Kidney (tissue), 14 donors: Measurements from ENCODE around the gene CELA2A. TPM values are rescaled to one million over a fixed set of nuclear protein-coding genes. Genes with fewer than 3 reads are reported as not detected.
A peak's percentile ranks its signal among the peaks of the same experiment; 100 is the strongest.

ENCODE experiments used
- DNase-seq, 5 donors: peaks; one replicate each; pipeline ENCODE4 v3.0.0-alpha.2; 2013 to 2020
- FAIRE-seq: peaks from 2 replicates; lab custom pipeline; 2012; peaks lifted over from hg19 to GRCh38; lab: Jason Lieb, UNC
- H3K27ac ChIP-seq, 2 donors: one replicate each; pipeline ENCODE4 v1.7.0; 2013; ENCODE audit warnings: low read depth in 2 of 2, low read length in 2 of 2, inconsistent platforms in 1 of 2
- H3K27me3 ChIP-seq: one replicate; pipeline ENCODE4 v1.7.1; 2013; ENCODE audit warnings: low read length, inconsistent platforms; ENCODE audit not compliant: control insufficient read depth, insufficient read depth
- H3K36me3 ChIP-seq, 3 donors: one replicate each; pipeline versions ENCODE4 v1.7.0 to v1.7.1; 2013; ENCODE audit warnings: low read length in 3 of 3, control low read depth in 1 of 3, inconsistent platforms in 1 of 3; ENCODE audit not compliant: insufficient read depth in 3 of 3, control insufficient read depth in 2 of 3
- H3K4me1 ChIP-seq, 3 donors: one replicate each; pipeline versions ENCODE4 v1.7.0 to v1.7.1; 2013; ENCODE audit warnings: low read length in 3 of 3, inconsistent platforms in 1 of 3, low read depth in 1 of 3; ENCODE audit not compliant: control insufficient read depth in 2 of 3, insufficient read depth in 2 of 3
- H3K4me3 ChIP-seq, 3 donors: one replicate each; pipeline versions ENCODE4 v1.7.0 to v1.8.1; 2013; ENCODE audit warnings: low read length in 3 of 3, control low read depth in 1 of 3, inconsistent platforms in 1 of 3
- H3K9ac ChIP-seq, 3 donors: one replicate each; pipeline versions ENCODE4 v1.7.0 to v1.7.1; 2013; ENCODE audit warnings: low read length in 3 of 3, control low read depth in 1 of 3, inconsistent platforms in 1 of 3
- H3K9me3 ChIP-seq, 3 donors: one replicate each; pipeline versions ENCODE4 v1.7.0 to v1.7.1; 2013; ENCODE audit warnings: low read length in 3 of 3, control low read depth in 1 of 3, inconsistent platforms in 1 of 3; ENCODE audit not compliant: control insufficient read depth in 2 of 3, insufficient read depth in 1 of 3
- intact Hi-C: fragments of 100-400 bp; cut with DNase I; formaldehyde crosslinking; loops from one replicate; pipeline ENCODE4 v1.11.1; 2022
- polyA plus RNA-seq: library from polyadenylated mRNA; stranded (reverse); fragments of 350-450 nt; fragmentation: Illumina TruSeq; extraction: RNeasy Lipid Tissue Mini Kit (QIAGEN cat#74804); gene quantifications from one replicate; pipeline ENCODE4 v1.2.3, GENCODE V29; 2014; ENCODE audit warnings: low read depth, low replicate concordance; ENCODE audit not compliant: insufficient read depth
- total RNA-seq: library from RNA; stranded (reverse); fragmentation: NEBNext Ultra II Directional; extraction: Animal tissue kit (Norgen Biotek cat#: 25700); gene quantifications from one replicate; pipeline ENCODE4 v1.2.1, GENCODE V29; 2021
- TF ChIP-seq, protein P1 (sequence below): IDR thresholded peaks from 3 replicates; pipeline ENCODE4 v1.5.1; 2012; ENCODE audit warnings: mild to moderate bottlenecking, moderate library complexity, borderline replicate concordance; ENCODE audit not compliant: insufficient read depth; ENCODE audit errors: extremely low read depth
- donor health status: control.
- donor health status: control.
- donor health status: control.
- donor health status: control.
- donor health status: control.
- donor health status: DM: yes; HTN: yes; CAD: no.
- donor health status: Normal renal cell carcinoma (clear cell type).

CELA2A gene
- total and polyA plus RNA-seq, 2 donors from 2014 or later = not detected

DNA sequence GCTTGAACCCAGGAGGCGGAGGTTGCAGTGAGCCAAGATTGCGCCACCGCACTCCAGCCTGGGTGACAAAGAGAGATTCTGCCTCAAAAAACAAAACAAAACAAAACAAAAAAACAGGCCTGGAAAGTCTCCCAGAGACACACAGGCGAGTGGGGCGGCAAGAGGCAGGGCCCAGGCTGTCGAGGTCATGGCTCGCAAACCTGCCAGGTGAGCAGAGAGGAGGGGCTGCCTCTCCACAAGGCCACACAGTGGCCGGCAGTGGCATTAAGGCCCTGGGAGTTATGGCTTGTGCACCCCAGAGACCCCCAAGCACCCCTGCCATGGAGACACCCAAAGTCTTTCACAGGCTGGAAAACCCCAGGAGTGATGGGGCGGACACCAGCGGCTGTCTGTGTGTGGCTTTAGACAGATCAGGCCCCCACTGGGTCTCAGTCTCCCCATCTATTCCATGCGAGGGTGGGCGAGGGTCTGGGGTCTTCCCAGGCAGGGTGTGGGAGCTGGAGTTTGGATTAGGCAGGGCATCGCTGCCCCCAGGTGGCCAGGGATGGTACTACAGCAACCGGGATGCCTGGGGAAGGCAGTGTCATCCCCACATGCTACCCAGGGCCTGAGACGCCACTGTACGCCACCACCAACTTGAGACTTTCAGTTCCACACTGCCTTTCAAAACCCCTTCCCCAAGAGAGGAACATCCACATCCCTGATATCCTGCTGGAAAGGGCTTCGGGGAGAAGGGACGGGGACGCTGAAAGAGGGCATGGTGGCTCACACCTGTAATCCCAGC lies 25.6 kb upstream of the CELA2A start:
- no peak for FAIRE-seq
- H3K27ac ChIP-seq = no peak overlapping the region

DNA sequence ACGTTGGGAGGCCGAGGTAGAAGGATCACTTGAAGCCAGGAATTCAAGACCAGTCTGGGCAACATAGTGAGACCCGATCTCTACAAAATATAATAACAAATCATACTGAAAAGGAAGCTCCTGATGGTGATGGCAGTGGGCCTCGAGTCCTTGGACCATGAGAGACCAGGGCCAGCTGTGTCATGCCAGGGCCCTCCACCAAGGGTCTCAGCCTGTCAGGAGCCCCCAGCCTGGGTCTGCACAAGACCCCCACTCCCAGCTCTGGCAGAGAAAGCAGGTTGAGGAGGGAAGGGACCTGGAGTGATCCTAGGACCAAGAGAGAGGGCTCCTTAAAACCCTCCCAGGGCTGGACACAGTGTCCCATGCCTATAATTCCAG lies 25.0 kb upstream of the CELA2A start:
- intact Hi-C loops = loop anchor here (5.0 kb wide), 1 partner anchor 109 kb away; no protein-coding TSS in a partner anchor
- Histone ChIP-seq H3K36me3 (peaks cover 0 to under 1% (median 0%) of the 10 kb centered on the region in 3 donors), H3K27me3 (no peaks in the 10 kb centered on the region), H3K4me1 (no peaks in the 10 kb centered on the region), H3K27ac (no peak overlapping the region), H3K4me3 (no peak overlapping the region), H3K9me3 (no peaks in the 10 kb centered on the region), H3K9ac (no peak overlapping the region)
- TF ChIP-seq, protein P1, sequence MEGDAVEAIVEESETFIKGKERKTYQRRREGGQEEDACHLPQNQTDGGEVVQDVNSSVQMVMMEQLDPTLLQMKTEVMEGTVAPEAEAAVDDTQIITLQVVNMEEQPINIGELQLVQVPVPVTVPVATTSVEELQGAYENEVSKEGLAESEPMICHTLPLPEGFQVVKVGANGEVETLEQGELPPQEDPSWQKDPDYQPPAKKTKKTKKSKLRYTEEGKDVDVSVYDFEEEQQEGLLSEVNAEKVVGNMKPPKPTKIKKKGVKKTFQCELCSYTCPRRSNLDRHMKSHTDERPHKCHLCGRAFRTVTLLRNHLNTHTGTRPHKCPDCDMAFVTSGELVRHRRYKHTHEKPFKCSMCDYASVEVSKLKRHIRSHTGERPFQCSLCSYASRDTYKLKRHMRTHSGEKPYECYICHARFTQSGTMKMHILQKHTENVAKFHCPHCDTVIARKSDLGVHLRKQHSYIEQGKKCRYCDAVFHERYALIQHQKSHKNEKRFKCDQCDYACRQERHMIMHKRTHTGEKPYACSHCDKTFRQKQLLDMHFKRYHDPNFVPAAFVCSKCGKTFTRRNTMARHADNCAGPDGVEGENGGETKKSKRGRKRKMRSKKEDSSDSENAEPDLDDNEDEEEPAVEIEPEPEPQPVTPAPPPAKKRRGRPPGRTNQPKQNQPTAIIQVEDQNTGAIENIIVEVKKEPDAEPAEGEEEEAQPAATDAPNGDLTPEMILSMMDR = no peak
- FAIRE-seq (no peak), DNase-seq (no peak)

More for the DNA sequence above, 25.6 kb upstream of the CELA2A start:
- H3K36me3 ChIP-seq = peaks cover 0 to 4% (median 0%) of the 10 kb centered on the region in 3 donors
- H3K27me3 ChIP-seq = no peaks in the 10 kb centered on the region
- H3K4me1 ChIP-seq = no peaks in the 10 kb centered on the region
- no peaks in the 10 kb centered on the region for H3K9me3 ChIP-seq
- no peak overlapping the region for H3K9ac ChIP-seq
- TF ChIP-seq, protein P1 = peak; percentile 96
- H3K4me3 ChIP-seq = no peak overlapping the region
- intact Hi-C loops = loop anchor here (5.0 kb wide), 1 partner anchor 109 kb away; no protein-coding TSS in a partner anchor
- peak in 4 of 5 donors; percentile 62 to 83 (median 73) for DNase-seq

DNA sequence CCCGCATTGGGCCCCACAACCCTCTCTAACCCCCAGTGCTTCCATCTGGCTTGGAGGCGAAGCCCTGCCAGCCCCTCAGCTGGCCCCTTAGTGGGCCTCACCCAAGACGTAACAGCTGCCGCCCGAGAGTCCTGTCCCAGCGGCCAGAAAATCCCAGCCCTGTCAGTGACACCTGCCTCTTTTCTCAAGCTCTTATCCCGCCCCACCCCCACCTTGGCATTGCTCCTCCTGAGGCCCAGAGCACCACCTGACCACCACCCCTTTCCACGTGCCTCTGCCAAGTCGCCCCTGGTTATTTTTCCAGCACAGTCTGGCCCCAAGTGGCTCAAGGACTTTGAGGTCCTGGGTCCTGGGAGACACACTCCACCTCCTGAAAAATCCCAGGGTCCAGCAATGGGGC lies 24.2 kb upstream of the CELA2A start:
- Histone ChIP-seq H3K9me3 (no peaks in the 10 kb centered on the region), H3K27me3 (no peaks in the 10 kb centered on the region), H3K27ac (no peak overlapping the region), H3K4me3 (no peak overlapping the region), H3K4me1 (no peaks in the 10 kb centered on the region), H3K9ac (no peak overlapping the region), H3K36me3 (no peaks in the 10 kb centered on the region)
- TF ChIP-seq, protein P1 = no peak
- no peak for FAIRE-seq
- peak in 3 of 5 donors; percentile 31 to 68 (median 45) for DNase-seq
- intact Hi-C loops = loop anchor here (5.0 kb wide), 1 partner anchor 110 kb away; no protein-coding TSS in a partner anchor
